MM.1S (cell line): ENCODE results near the gene POLE.

Source experiments
- EZH2 ChIP-seq: fragments of 300-600 bp; sonication (generic); optimal IDR thresholded peaks from 2 replicates; pipeline ENCODE3; 2017; ENCODE audit warnings: low read depth, mild to moderate bottlenecking, antibody characterized with exemption, low read length, mixed read lengths
- EZH2phosphoT487 ChIP-seq: fragments of 300-600 bp; sonication (generic); IDR thresholded peaks from 2 replicates; pipeline ENCODE4 v1.6.1; 2018; ENCODE audit warnings: antibody characterized with exemption, low read length
- TF ChIP-seq, protein P1 (sequence below): fragments of 300-600 bp; sonication (generic); IDR thresholded peaks from 2 replicates; pipeline ENCODE4 v1.5.1; 2016; ENCODE audit warnings: antibody characterized with exemption, low read length, mixed read lengths

DNA sequence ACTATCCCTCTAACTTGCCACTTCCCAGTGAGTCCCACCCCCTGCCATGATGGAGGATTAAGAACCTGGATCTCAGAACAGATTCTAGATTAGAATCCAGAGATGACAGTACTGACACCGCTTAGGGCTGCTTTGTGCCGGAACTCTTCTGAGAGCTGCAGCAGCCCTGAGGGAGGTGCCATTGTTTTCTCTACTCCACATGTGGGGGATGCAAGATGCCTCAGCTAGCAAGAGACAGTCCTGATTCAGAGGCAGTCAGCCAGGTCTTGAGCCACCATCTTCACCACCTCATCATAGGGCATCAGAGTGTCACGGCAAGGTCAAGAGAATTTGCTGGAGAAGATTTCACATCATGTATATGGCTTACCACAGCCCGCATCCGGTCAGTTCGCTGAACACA lies 20.1 kb upstream of the POLE start:
- TF ChIP-seq, protein P1, sequence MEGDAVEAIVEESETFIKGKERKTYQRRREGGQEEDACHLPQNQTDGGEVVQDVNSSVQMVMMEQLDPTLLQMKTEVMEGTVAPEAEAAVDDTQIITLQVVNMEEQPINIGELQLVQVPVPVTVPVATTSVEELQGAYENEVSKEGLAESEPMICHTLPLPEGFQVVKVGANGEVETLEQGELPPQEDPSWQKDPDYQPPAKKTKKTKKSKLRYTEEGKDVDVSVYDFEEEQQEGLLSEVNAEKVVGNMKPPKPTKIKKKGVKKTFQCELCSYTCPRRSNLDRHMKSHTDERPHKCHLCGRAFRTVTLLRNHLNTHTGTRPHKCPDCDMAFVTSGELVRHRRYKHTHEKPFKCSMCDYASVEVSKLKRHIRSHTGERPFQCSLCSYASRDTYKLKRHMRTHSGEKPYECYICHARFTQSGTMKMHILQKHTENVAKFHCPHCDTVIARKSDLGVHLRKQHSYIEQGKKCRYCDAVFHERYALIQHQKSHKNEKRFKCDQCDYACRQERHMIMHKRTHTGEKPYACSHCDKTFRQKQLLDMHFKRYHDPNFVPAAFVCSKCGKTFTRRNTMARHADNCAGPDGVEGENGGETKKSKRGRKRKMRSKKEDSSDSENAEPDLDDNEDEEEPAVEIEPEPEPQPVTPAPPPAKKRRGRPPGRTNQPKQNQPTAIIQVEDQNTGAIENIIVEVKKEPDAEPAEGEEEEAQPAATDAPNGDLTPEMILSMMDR = no peak
- TF ChIP-seq EZH2 (no peak), EZH2phosphoT487 (no peak)
